Activated naive CD4-positive, alpha-beta T cell treated with anti-CD3 and anti-CD28 coated beads, Interleukin-2, amount 50 U/mL, for 24 hours (primary cell): Measurements from ENCODE around the gene TMIE.

Source experiments
- H3K27ac Mint-ChIP-seq: one replicate; pipeline ENCODE4 v1.8.0; 2021; ENCODE audit warnings: mild to moderate bottlenecking, mixed read lengths
- H3K27me3 Mint-ChIP-seq: one replicate; pipeline ENCODE4 v1.8.0; 2021; ENCODE audit warnings: mixed read lengths
- H3K36me3 Mint-ChIP-seq: one replicate; pipeline ENCODE4 v1.8.0; 2021; ENCODE audit warnings: mixed read lengths
- H3K4me1 Mint-ChIP-seq: one replicate; pipeline ENCODE4 v1.8.0; 2021; ENCODE audit warnings: mixed read lengths
- H3K4me3 Mint-ChIP-seq: one replicate; pipeline ENCODE4 v1.8.0; 2021; ENCODE audit warnings: mild to moderate bottlenecking, mixed read lengths
- H3K9me3 Mint-ChIP-seq: one replicate; pipeline ENCODE4 v1.8.0; 2021; ENCODE audit warnings: mixed read lengths

Gene TMIE

DNA sequence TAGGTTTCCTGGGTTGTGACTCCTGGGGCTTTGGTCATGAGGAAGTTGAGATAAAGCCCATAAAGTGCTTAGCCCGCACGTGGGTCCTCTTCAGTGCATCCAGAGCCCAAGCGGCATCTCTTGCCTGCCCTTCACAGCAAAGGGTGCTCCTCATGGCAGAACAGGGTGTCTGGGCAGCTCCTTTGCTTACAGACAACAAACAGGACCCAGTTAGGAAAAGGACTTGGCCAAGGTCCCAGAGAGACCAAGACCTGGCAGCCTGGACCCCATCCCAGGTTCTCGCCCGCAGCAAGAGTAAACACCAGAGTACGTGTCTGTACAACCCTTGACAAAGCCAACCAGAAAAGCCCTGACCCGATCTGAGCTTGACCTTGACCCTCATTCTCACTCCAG is 34.7 kb upstream of the TMIE start:
- no peaks in the 10 kb centered on the region for H3K36me3 Mint-ChIP-seq
- H3K27me3 Mint-ChIP-seq, result peaks cover 1% of the 10 kb centered on the region
- no peak overlapping the region for H3K4me3 Mint-ChIP-seq
- H3K27ac Mint-ChIP-seq, result no peak overlapping the region
- H3K9me3 Mint-ChIP-seq, result no peaks in the 10 kb centered on the region
- no peaks in the 10 kb centered on the region for H3K4me1 Mint-ChIP-seq

DNA sequence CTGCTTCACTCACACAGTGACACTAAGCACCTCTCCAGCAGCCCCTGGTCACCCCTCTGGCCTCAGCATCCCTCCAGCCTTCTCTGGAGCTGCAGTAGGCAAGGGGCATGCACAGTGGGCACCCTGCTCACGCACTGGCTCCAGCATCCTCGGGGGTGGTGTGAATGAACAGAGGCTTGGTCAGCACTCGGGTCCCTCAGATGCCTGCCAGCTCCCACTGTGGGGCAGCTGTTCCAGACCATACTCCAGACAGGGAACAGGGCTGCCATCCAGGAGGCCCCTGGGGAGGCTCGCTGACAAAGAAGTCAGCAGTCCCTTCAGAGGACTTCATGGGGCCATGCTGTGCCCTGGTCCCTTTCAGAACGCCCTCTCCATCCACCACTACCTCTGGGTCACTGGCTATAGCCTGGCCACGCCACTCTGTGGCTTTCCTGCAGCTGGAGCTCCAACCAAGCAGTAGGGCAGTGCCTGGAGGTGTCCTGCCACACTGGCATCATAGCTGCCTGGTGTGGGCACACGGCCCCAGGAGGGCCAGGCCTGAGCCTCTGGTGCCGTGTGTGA is 34.1 kb upstream of the TMIE start:
- H3K27me3 Mint-ChIP-seq, result no peaks in the 10 kb centered on the region
- no peak overlapping the region for H3K27ac Mint-ChIP-seq

DNA sequence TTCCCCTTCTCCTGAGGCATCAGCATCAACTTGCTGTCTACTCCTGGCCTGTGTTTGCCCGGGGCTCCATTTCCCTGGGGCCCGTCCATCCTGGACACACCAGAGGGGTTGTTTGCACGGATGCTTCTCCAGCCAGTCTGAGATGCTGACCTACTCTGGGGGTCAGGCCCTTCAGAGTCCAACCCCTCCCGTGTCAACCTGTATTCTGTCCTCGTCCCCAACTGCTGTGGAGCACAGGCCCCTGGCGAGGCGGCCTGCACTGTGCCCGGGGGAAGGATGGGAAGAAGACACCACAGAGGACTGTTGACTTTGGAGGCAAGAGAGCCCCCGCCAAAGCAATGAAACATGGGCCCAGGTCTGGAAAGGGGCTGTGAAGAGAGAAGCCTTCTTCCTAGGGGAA is 33.5 kb upstream of the TMIE start:
- H3K36me3 Mint-ChIP-seq, result no peaks in the 10 kb centered on the region
- no peak overlapping the region for H3K4me3 Mint-ChIP-seq
- H3K27ac Mint-ChIP-seq, result peak overlapping the region; percentile 30
- H3K4me1 Mint-ChIP-seq, result no peaks in the 10 kb centered on the region
- no peaks in the 10 kb centered on the region for H3K27me3 Mint-ChIP-seq
- no peaks in the 10 kb centered on the region for H3K9me3 Mint-ChIP-seq

More for the DNA sequence above, 34.1 kb upstream of the TMIE start:
- no peaks in the 10 kb centered on the region for H3K4me1 Mint-ChIP-seq
- no peak overlapping the region for H3K4me3 Mint-ChIP-seq
- no peaks in the 10 kb centered on the region for H3K36me3 Mint-ChIP-seq
- no peaks in the 10 kb centered on the region for H3K9me3 Mint-ChIP-seq

DNA sequence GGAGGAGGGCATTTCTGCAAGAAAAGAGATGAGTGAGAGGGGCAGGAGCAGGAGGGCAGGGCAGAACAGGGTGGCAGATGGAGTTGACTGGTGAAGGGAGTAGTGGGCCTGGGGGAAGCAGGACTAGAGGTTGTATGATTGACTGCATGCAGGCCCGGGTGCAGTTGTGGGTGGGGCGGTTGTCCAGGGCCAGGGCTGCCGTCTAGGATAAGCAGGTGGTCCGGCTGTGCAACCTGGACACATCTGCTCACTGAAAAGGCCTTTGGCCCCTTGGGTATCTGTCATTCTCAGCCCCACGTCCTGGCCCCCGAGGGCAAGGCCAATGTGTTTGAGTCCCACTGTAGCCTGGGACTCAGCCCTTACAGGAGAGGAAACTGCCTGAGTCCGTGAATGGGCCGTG is 33.1 kb upstream of the TMIE start:
- Mint-ChIP-seq H3K4me1 (no peaks in the 10 kb centered on the region), H3K27ac (peak overlapping the region; percentile 30), H3K27me3 (no peaks in the 10 kb centered on the region), H3K36me3 (no peaks in the 10 kb centered on the region), H3K9me3 (no peaks in the 10 kb centered on the region), H3K4me3 (no peak overlapping the region)

DNA sequence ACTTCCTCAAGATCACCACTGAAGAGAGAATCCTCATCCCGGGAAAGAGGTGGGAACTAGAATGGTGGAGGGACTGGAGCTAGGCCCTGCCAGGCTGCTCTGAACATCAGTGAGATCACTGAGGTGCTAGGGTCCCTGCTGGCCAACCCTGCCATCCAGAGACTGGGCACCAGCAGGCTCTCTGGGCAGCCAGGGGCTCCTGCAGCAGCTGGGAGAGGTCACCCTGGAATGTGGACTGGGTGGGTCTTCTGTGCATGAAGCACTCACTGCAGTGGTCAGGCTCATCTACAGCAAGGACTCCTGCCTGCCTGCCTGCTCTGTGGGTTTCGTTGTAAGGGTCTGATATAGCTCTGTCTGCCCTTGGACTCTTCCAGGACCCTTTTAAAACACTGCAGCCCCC is 32.6 kb upstream of the TMIE start:
- no peak overlapping the region for H3K4me3 Mint-ChIP-seq
- H3K27me3 Mint-ChIP-seq, result no peaks in the 10 kb centered on the region
- no peaks in the 10 kb centered on the region for H3K9me3 Mint-ChIP-seq
- peaks cover 2% of the 10 kb centered on the region for H3K36me3 Mint-ChIP-seq
- H3K27ac Mint-ChIP-seq, result no peak overlapping the region
- H3K4me1 Mint-ChIP-seq, result no peaks in the 10 kb centered on the region

DNA sequence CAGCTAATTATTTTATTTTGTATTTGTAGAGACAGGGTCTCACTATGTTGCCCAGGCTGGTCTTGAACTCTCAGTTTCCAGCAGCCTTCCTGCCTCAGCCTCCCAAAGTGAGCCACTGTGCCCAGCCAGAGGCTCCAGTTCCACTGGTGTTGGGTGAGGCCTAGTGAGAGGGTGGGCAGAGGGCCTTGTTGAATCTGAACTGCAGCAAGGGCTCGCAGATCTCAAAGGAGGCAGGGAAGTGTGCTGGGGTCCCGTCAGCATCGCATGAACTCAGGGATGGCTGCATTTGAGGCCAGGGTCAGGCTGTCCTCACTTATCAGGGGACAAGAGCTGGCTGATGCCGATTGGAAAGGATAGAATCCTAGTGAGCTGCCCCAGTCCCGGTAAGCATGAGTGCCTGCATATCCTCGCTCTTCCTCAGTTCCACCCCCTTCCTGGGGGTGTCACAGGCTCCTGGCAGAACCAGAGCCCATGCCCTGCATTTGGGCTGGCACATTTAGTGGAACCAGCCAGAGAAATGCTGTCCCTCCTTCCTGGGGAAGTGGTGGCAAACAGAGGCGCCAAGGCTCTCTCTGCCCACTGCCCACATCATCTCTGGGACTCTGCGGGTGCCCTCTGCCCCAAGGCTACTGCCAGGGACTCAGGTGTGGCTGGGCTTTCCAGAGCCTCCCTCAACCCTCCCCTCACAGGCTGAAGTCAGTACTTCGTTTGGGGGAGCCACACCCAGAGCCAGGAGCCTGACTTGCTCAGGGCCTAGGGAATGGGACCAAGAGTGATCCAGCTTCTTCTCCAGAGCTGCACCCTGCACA is 31.8 kb upstream of the TMIE start:
- Mint-ChIP-seq H3K27ac (peak overlapping the region; percentile 51), H3K4me3 (no peak overlapping the region), H3K27me3 (no peaks in the 10 kb centered on the region), H3K36me3 (peaks cover 2% of the 10 kb centered on the region), H3K9me3 (no peaks in the 10 kb centered on the region), H3K4me1 (no peaks in the 10 kb centered on the region)

DNA sequence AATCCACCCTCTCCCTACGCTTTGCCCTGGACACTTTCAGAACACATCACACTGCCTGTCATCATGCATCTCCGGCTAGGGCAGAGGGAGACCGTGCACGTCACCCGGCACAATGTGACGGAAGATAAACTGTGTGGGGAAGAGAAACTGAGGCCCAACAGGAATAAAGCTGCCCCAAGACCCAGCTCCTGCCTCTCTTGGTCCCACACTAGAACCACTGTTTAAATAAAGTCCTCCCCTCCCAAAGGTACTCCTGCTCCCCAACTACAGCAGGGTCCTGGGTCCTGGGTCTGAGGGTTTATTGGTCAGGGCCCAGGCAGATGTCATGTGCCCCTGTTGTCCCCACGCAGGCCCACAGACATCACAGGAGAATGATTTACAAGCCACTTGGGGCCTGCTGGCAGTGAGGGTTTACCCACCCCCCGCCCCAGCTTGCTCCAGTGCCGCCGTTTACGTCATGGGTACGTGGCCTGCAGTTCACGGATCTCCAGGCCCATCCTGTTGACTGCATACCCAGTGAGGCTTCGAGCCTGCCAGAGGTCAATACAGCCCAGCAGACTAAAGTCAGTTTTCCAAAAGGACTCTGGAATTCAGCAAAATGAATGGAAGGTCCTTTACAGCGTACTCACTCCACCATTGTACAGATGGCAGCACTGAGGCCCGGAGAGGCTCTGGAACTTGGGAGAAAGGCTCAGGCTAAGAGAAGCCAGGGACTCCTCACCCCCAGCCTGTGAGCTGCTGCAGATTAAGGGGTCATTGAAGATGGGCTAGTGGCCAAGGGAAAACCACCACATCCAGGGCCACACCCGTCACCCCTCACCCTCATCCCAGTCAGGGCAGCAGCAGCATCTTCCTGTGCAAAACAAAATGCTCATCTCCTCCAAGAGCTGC is 30.9 kb upstream of the TMIE start:
- no peaks in the 10 kb centered on the region for H3K9me3 Mint-ChIP-seq
- H3K4me1 Mint-ChIP-seq, result no peaks in the 10 kb centered on the region
- no peak overlapping the region for H3K27ac Mint-ChIP-seq
- no peaks in the 10 kb centered on the region for H3K27me3 Mint-ChIP-seq
- H3K4me3 Mint-ChIP-seq, result no peak overlapping the region
- peaks cover 2% of the 10 kb centered on the region for H3K36me3 Mint-ChIP-seq

DNA sequence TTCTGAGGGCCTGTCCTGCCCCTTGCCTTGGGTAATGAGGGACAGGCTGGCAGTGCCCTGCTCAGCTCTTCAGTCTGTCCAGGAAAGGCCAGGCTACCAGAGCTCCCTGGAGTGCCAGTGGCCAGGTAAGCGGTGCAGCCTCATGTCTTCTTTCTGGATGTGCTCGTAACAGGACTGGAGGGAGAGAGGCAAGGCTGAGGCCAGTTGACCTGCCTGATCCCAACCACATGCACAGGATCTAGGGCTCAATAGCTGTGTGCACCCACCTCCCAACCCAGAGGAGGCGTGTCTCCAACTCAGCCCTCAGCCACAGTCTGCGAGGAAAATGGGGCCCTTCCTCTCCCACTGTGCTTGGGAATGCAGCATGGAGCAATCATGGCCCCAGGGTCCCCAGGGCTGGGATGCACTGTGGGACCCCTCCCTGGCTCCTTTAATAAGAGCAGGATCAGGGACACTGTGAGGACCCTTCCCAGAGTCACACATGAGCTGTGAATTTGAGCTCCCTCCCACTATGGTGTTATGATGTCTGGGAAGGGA is 30.2 kb upstream of the TMIE start:
- Mint-ChIP-seq H3K4me1 (no peaks in the 10 kb centered on the region), H3K9me3 (no peaks in the 10 kb centered on the region), H3K27me3 (no peaks in the 10 kb centered on the region), H3K4me3 (no peak overlapping the region), H3K36me3 (peaks cover 2% of the 10 kb centered on the region), H3K27ac (no peak overlapping the region)

DNA sequence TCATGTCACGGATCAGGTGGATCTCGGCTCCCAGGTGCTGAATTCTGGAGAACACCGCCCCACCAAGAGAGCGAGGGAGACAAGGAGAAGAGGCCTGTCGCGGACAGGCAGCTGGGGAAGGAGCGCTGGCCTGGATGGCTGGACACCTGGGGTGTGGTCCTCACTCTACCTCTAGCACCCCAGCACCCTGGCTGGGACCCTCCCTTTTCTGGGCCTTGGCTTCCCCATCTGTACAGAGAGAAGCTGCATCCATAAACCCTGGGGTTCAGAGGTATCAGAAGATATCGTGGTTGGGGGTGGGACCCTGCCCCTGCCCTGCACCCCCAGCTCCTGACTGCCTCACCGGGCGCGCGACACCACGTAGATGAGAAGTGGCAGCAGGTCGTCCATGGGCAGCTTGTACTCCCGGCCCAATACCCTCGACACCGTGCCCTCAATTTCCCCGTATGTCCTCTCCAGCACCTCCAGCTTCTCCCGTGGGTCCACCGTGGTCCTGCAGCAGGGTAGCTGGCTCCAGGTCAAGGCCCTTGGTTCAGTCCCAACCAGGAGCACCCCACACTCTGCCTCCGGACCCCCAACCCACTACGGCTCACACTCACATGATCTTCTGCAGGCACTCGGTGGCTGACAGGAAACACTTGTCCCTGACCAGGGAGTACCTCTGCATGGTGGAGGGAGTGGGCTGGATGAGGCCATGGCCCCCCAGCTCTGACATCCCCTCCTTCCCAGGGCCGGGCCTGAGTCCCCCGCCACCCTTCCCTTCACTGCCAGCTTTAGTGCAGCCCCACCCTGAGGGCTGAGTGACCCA is 29.4 kb upstream of the TMIE start:
- no peak overlapping the region for H3K4me3 Mint-ChIP-seq
- H3K4me1 Mint-ChIP-seq, result no peaks in the 10 kb centered on the region
- no peak overlapping the region for H3K27ac Mint-ChIP-seq

DNA sequence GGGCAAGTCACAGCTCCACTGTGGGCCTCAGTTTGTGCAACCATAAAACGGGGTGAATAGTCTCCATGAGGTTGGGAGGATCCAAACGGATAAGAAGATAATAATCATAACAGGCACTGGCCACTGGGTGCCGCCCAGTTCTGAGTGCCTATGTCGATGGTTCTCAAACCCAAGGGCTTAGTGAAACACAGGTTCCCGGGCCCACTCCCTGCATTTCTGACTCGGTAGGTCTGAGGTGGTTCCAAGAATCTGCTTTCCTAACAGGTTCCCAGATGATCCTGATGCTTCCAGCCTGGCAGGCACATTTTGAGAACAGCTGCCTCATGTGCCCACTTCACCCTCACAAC is 28.9 kb upstream of the TMIE start:
- Mint-ChIP-seq H3K4me3 (no peak overlapping the region), H3K27me3 (no peaks in the 10 kb centered on the region), H3K27ac (no peak overlapping the region), H3K4me1 (no peaks in the 10 kb centered on the region), H3K9me3 (no peaks in the 10 kb centered on the region), H3K36me3 (peaks cover 2% of the 10 kb centered on the region)

More for the DNA sequence above, 29.4 kb upstream of the TMIE start:
- Mint-ChIP-seq H3K27me3 (no peaks in the 10 kb centered on the region), H3K9me3 (no peaks in the 10 kb centered on the region), H3K36me3 (peaks cover 2% of the 10 kb centered on the region)

DNA sequence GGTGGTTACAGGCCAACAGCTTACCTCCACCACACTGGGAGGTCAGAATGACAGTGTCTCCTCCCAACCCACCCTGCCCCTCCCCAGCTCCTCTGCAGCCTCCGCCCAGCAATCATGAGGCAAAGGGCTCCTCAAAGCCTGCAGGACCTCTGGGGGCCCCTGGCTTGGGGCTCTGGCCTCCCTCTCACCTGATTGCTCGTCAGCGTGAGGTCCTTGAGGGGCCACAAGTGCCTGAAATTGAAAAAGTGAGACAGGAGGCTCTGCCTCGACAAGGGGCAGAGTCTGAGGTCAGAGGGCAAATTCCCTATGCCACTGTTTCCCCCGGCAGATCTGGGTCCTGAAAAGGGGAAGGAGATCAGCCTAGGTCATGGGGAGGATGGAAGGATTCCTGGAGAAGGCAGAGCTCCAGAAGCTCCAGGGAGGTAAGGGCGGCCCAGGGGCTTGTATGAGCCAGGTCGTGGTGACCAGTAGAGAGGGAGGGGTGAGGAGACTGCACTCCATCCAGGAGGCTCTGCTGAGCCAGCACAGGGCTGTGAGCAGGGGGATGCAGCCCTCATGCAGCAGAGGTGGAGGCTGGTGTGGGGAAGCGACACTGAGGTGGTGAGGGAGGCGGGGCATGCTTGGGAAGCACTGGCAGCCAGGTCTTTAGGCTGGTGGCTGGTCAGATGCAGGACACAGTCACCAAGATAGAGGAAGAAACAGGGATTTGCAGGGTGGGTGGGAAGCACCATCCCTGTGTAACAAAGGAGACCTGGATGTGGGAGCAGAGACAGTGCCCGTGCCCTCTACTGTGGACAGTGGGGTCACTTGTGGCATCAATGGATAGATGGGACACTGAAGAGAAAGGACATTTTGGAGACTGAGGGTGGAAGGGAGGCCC is 27.8 kb upstream of the TMIE start:
- H3K4me1 Mint-ChIP-seq, result no peaks in the 10 kb centered on the region
- no peaks in the 10 kb centered on the region for H3K9me3 Mint-ChIP-seq
- H3K27me3 Mint-ChIP-seq, result no peaks in the 10 kb centered on the region
- peaks cover 2% of the 10 kb centered on the region for H3K36me3 Mint-ChIP-seq
- no peak overlapping the region for H3K4me3 Mint-ChIP-seq
- H3K27ac Mint-ChIP-seq, result no peak overlapping the region

DNA sequence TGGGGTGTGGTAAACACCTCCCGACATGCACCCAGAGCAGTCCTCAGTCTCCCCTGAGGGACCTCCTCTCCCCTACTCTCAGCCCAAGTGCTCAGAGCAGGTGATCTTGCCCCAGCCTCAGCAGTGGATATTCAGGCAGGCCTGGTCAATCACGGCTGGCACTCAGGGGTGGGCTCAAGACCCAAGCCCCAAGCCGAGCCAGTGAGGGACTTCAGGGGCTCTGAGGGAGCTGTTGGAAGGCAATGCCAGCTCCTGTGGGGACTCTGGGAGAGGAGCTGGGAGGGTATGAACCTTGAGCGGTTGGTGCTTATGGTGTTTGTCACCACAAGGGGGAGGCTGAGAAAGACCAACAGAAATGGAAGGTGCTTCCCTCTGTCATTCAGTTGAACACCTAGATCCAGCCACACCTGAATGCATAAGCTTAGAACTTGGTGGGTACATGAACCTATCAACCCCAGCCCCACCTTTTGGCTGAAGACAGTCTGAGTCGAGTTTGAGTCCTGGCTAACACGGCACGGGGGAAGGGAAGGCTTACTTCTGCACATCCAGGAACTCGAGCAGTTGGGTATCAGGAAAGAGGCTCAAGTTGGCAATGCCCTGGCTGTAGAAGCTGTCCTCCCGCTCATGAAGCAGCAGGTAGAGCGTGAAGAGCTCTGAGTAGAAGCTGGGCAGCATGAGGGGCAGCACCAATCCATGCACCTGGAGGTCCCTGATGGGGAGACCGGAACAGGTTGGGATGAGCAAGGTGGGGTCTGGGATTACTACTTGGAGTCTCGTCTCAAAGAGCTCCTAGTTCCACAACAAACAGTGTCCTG is 27.0 kb upstream of the TMIE start:
- Mint-ChIP-seq H3K4me1 (no peaks in the 10 kb centered on the region), H3K36me3 (peaks cover 2% of the 10 kb centered on the region), H3K27ac (no peak overlapping the region), H3K9me3 (no peaks in the 10 kb centered on the region), H3K27me3 (no peaks in the 10 kb centered on the region), H3K4me3 (no peak overlapping the region)

DNA sequence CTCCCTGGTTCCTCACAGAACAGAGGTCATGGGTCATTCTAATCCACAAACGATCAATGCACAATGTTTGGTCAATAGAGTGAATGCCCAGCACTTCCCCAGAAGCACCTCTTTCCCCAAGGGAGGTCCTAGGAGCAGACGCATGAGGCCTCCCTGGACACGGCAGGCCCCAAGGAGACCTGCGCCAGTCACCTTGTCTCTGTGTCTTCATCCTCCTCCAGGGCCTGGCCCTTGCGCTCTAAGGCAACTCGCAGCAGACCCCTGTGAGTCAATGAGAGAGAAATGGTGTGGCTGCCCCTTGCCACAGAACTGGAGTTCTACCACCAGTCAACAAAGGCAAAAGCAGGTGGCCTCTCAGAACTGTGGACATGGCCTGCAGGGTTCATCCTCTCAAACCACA is 25.8 kb upstream of the TMIE start:
- Mint-ChIP-seq H3K36me3 (peaks cover 6% of the 10 kb centered on the region), H3K4me1 (no peaks in the 10 kb centered on the region), H3K27ac (no peak overlapping the region), H3K27me3 (no peaks in the 10 kb centered on the region), H3K9me3 (no peaks in the 10 kb centered on the region), H3K4me3 (no peak overlapping the region)
